GM19043 (cell line): ENCODE measurements around the gene ARHGDIA.

Experiments used
- ATAC-seq: cut with Tn5 transposase; IDR thresholded peaks from one replicate; pipeline ENCODE4 v1.9.1; 2021; ENCODE audit warnings: low read depth; ENCODE audit not compliant: unreplicated experiment

The ARHGDIA gene

GRCh38 chr17:81828656-81829055 is 42.5 kb downstream of the ARHGDIA start:
- ATAC-seq = no peak

- no peak for ATAC-seq
Observed at GRCh38 chr17:81825841-81826466, 45.2 kb downstream of the ARHGDIA start.

GRCh38 chr17:81824595-81824994 is 46.5 kb downstream of the ARHGDIA start:
- ATAC-seq = no peak

GRCh38 chr17:81823820-81824550 is 47.2 kb downstream of the ARHGDIA start:
- ATAC-seq = no peak

- no peak for ATAC-seq
Observed at GRCh38 chr17:81822996-81823819, 47.9 kb downstream of the ARHGDIA start.

GRCh38 chr17:81822312-81822637 is 48.9 kb downstream of the ARHGDIA start:
- no peak for ATAC-seq

GRCh38 chr17:81821603-81822311 is 49.4 kb downstream of the ARHGDIA start:
- ATAC-seq = no peak

GRCh38 chr17:81821147-81821546 is 50.0 kb downstream of the ARHGDIA start:
- ATAC-seq = no peak

GRCh38 chr17:81819708-81820107 is 51.4 kb downstream of the ARHGDIA start:
- no peak for ATAC-seq

- no peak for ATAC-seq
Observed at GRCh38 chr17:81817758-81818147, 53.4 kb downstream of the ARHGDIA start.
